Heart left ventricle (tissue), 13 donors: ENCODE results near the gene SEM1.

Experiments
- POLR2A ChIP-seq, 2 donors: fragments of 450-650 bp; IDR thresholded peaks; one replicate each; pipeline ENCODE4 v1.6.1; 2017; ENCODE audit warnings: antibody characterized with exemption in 2 of 2, mild to moderate bottlenecking in 2 of 2, moderate library complexity in 2 of 2
- TF ChIP-seq, protein P1 (sequence below), 12 donors: fragments of 200-600 bp; sonication (generic) in 4 of 12; IDR thresholded peaks; one replicate each; pipeline versions ENCODE4 v1.5.0 to v1.8.0; 2018 to 2022; ENCODE audit warnings: antibody characterized with exemption in 12 of 12, mild to moderate bottlenecking in 5 of 12
- donor health status: ischemic (EF 13 %, LVEDD 7.1; RV severe dilation, severe dysfunction).
- donor health status: DM: no; HTN: yes; CAD: no.
- donor health status: DM: no; HTN: no; CAD: no.
- donor health status: ischemic (EF 25% LVEDD 6.9; RV normal size, moderate dysfunction).
- donor health status: ischemic (EF 25% LVEDD 5.7; RV mildly dilated, moderate dysfunction).
- donor health status: ischemic (EF 35%, LVEDD 5.7; RV mildly dilated, moderate dysfunction).
- donor health status: nonischemic (EF 11% LVEDD 7.7; RV severe dilation, severe dysfunction).
- donor health status: DM: yes; HTN: yes; CAD: no.
- donor health status: PGD.
- donor health status: ischemic (EF 29% LVEDD 5.4; RV normal size, mild dysfunction).
- donor health status: nonischemic (EF 23%, LVEDD 6.1; RV moderate dilation, normal function).

DNA sequence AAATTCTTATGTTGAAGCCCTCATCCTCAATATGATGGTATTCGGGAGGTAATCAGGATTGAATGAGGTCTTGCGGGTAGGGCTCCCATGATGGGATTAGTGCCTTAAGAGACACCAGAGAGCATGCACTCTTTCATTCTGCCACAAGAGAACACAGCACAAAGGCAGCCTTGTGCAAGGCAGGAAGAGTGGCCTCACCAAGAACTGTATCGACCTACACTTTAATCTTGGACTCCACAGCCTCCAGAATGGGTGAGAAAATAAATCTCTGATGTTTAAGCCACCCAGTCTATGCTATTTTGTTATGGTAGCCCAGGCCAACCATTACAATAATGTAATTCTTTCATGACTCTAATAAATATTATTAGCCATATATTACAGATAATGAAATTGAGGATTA, 8.4 kb downstream of the SEM1 start:
- TF ChIP-seq POLR2A (IDR thresholded peaks at IDR 0.05) = no peak
- TF ChIP-seq, protein P1, sequence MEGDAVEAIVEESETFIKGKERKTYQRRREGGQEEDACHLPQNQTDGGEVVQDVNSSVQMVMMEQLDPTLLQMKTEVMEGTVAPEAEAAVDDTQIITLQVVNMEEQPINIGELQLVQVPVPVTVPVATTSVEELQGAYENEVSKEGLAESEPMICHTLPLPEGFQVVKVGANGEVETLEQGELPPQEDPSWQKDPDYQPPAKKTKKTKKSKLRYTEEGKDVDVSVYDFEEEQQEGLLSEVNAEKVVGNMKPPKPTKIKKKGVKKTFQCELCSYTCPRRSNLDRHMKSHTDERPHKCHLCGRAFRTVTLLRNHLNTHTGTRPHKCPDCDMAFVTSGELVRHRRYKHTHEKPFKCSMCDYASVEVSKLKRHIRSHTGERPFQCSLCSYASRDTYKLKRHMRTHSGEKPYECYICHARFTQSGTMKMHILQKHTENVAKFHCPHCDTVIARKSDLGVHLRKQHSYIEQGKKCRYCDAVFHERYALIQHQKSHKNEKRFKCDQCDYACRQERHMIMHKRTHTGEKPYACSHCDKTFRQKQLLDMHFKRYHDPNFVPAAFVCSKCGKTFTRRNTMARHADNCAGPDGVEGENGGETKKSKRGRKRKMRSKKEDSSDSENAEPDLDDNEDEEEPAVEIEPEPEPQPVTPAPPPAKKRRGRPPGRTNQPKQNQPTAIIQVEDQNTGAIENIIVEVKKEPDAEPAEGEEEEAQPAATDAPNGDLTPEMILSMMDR (IDR thresholded peaks at IDR 0.05) = no peak
